ENCODE measurements around the gene RCN1. TPM values are rescaled to one million over a fixed set of nuclear protein-coding genes. Genes with fewer than 3 reads are reported as not detected.

Gene RCN1
- total RNA-seq, 4 donors from 2014 or later: 40.0 to 65.1 (median 55.9) TPM

GRCh38 chr11:32070692-32071091 is 20.2 kb upstream of the RCN1 start:
- Histone ChIP-seq H3K36me3 (no peaks in the 10 kb centered on the region), H3K9me3 (no peaks in the 10 kb centered on the region), H3K27me3 (peaks cover 0 to 26% of the 10 kb centered on the region in 2 donors), H3K27ac (no peak overlapping the region), H3K4me1 (no peaks in the 10 kb centered on the region), H3K4me3 (no peak overlapping the region)
- 75 to 82% methylated on average over 5 of the region's 5 CpGs for WGBS, 2 donors
- DNase-seq (ENCODE audit: low spot score in 2 of 2): no peak
- TF ChIP-seq CTCF (IDR thresholded peaks at IDR 0.05) (no peak), POLR2A (IDR thresholded peaks at IDR 0.05) (no peak), EP300 (IDR thresholded peaks at IDR 0.05) (no peak)

GRCh38 chr11:32071811-32072210 is 19.1 kb upstream of the RCN1 start:
- DNase-seq (ENCODE audit: low spot score in 2 of 2): no peak
- WGBS, 2 donors: 17 to 28% methylated on average over 4 of the region's 4 CpGs
- Histone ChIP-seq H3K9me3 (no peaks in the 10 kb centered on the region), H3K27ac (no peak overlapping the region), H3K4me3 (no peak overlapping the region), H3K36me3 (no peaks in the 10 kb centered on the region), H3K27me3 (peaks cover 0 to 21% of the 10 kb centered on the region in 2 donors), H3K4me1 (no peaks in the 10 kb centered on the region)
- TF ChIP-seq EP300 (IDR thresholded peaks at IDR 0.05) (no peak), CTCF (IDR thresholded peaks at IDR 0.05) (peak in 3 of 5 experiments; percentile 18 to 30 (median 24)), POLR2A (IDR thresholded peaks at IDR 0.05) (no peak)

- H3K36me3 ChIP-seq: no peaks in the 10 kb centered on the region
- WGBS, 2 donors: 48 to 49% methylated on average over 12 of the region's 12 CpGs
- H3K27ac ChIP-seq: no peak overlapping the region
- TF ChIP-seq CTCF (IDR thresholded peaks at IDR 0.05): no peak
- TF ChIP-seq POLR2A (IDR thresholded peaks at IDR 0.05): no peak
- no peak for TF ChIP-seq EP300 (IDR thresholded peaks at IDR 0.05)
- no peaks in the 10 kb centered on the region for H3K9me3 ChIP-seq
- H3K4me1 ChIP-seq: no peaks in the 10 kb centered on the region
- no peak for DNase-seq (ENCODE audit: low spot score in 2 of 2)
- no peak overlapping the region for H3K4me3 ChIP-seq
- H3K27me3 ChIP-seq: peaks cover 0 to 20% of the 10 kb centered on the region in 2 donors
Measured at GRCh38 chr11:32072872-32073643, 17.8 kb upstream of the RCN1 start.

- Histone ChIP-seq H3K27ac (no peak overlapping the region), H3K36me3 (no peaks in the 10 kb centered on the region), H3K4me3 (no peak overlapping the region), H3K4me1 (no peaks in the 10 kb centered on the region), H3K27me3 (peaks cover 0 to 20% of the 10 kb centered on the region in 2 donors), H3K9me3 (no peaks in the 10 kb centered on the region)
- 79 to 94% methylated on average over 1 of the region's 1 CpG for WGBS, 2 donors
- no peak for TF ChIP-seq POLR2A (IDR thresholded peaks at IDR 0.05)
- no peak for TF ChIP-seq EP300 (IDR thresholded peaks at IDR 0.05)
- no peak for DNase-seq (ENCODE audit: low spot score in 2 of 2)
Measured at GRCh38 chr11:32073644-32074026, 17.2 kb upstream of the RCN1 start.

- no peak for DNase-seq (ENCODE audit: low spot score in 2 of 2)
- Histone ChIP-seq H3K4me3 (no peak overlapping the region), H3K36me3 (no peaks in the 10 kb centered on the region), H3K4me1 (no peaks in the 10 kb centered on the region), H3K27me3 (no peaks in the 10 kb centered on the region), H3K27ac (no peak overlapping the region), H3K9me3 (no peaks in the 10 kb centered on the region)
- TF ChIP-seq POLR2A (IDR thresholded peaks at IDR 0.05) (no peak), CTCF (IDR thresholded peaks at IDR 0.05) (no peak), EP300 (IDR thresholded peaks at IDR 0.05) (no peak)
- 66 to 76% methylated on average over 4 of the region's 4 CpGs for WGBS, 2 donors
Measured at GRCh38 chr11:32079553-32079952, 11.3 kb upstream of the RCN1 start.

Measured in tibial nerve (tissue), 4 donors.